DOHH2 (cell line): ENCODE data around the gene TNRC18.

ENCODE experiments used
- H3F3A ChIP-seq: fragments of 200-600 bp; sonication (generic), shearing (Covaris generic); 2 replicates; pipeline ENCODE4 v1.6.0; 2016; ENCODE audit warnings: antibody characterized with exemption, mild to moderate bottlenecking; ENCODE audit not compliant: control insufficient read depth, insufficient read depth
- H3K27ac ChIP-seq: fragments of 200-600 bp; sonication (generic); 2 replicates; pipeline ENCODE4 v1.5.1; 2014; ENCODE audit warnings: low read depth, mild to moderate bottlenecking, low read length, moderate library complexity
- H3K27me3 ChIP-seq: fragments of 200-600 bp; sonication (generic); 2 replicates; pipeline ENCODE4 v1.6.1; 2014; ENCODE audit warnings: mild to moderate bottlenecking, low read length, mixed read lengths; ENCODE audit not compliant: control insufficient read depth
- H3K36me3 ChIP-seq: fragments of 200-600 bp; sonication (generic); 2 replicates; pipeline ENCODE4 v1.6.1; 2014; ENCODE audit warnings: mild to moderate bottlenecking, low read length, moderate library complexity, mixed read lengths; ENCODE audit not compliant: control insufficient read depth
- H3K4me1 ChIP-seq: fragments of 200-600 bp; sonication (generic); 2 replicates; pipeline ENCODE4 v1.6.1; 2014; ENCODE audit warnings: mild to moderate bottlenecking, low read length, mixed read lengths; ENCODE audit not compliant: control insufficient read depth
- H3K4me2 ChIP-seq: fragments of 200-600 bp; sonication (generic); 2 replicates; pipeline ENCODE4 v1.6.0; 2014; ENCODE audit warnings: mild to moderate bottlenecking, low read length, moderate library complexity
- H3K4me3 ChIP-seq: fragments of 200-600 bp; sonication (generic); 2 replicates; pipeline ENCODE4 v1.5.1; 2014; ENCODE audit warnings: mild to moderate bottlenecking, low read length, mixed read lengths
- H3K79me2 ChIP-seq: fragments of 200-600 bp; sonication (generic); 2 replicates; pipeline ENCODE4 v1.6.1; 2014; ENCODE audit warnings: mild to moderate bottlenecking, low read length, mixed read lengths; ENCODE audit not compliant: control insufficient read depth
- H3K9me2 ChIP-seq: fragments of 200-600 bp; sonication (generic); replicated peaks from 2 replicates; pipeline ENCODE4 v1.6.1; 2014; ENCODE audit warnings: mild to moderate bottlenecking, low read length, mixed read lengths; ENCODE audit not compliant: control insufficient read depth
- H3K9me3 ChIP-seq: fragments of 200-600 bp; sonication (generic); 2 replicates; pipeline ENCODE4 v1.6.1; 2014; ENCODE audit warnings: antibody characterized with exemption, low read length, mixed read lengths; ENCODE audit not compliant: control insufficient read depth, insufficient read depth
- H4K20me1 ChIP-seq: fragments of 200-600 bp; sonication (generic); 2 replicates; pipeline ENCODE4 v1.6.0; 2014; ENCODE audit warnings: low read depth, mild to moderate bottlenecking, antibody characterized with exemption, low read length, moderate library complexity; ENCODE audit not compliant: control insufficient read depth, insufficient read depth
- EZH2phosphoT487 ChIP-seq: fragments of 200-600 bp; sonication (generic); IDR thresholded peaks from 2 replicates; pipeline ENCODE4 v1.6.1; 2017; ENCODE audit warnings: borderline replicate concordance, mild to moderate bottlenecking, antibody characterized with exemption, low read length, moderate library complexity, mixed read lengths
- TF ChIP-seq, protein P1 (sequence below): fragments of 200-600 bp; sonication (generic); IDR thresholded peaks from one replicate; pipeline ENCODE4 v1.5.1; 2014; ENCODE audit warnings: antibody characterized with exemption, mild to moderate bottlenecking, low read depth, low read length; ENCODE audit not compliant: poor library complexity, severe bottlenecking

TNRC18 gene

DNA sequence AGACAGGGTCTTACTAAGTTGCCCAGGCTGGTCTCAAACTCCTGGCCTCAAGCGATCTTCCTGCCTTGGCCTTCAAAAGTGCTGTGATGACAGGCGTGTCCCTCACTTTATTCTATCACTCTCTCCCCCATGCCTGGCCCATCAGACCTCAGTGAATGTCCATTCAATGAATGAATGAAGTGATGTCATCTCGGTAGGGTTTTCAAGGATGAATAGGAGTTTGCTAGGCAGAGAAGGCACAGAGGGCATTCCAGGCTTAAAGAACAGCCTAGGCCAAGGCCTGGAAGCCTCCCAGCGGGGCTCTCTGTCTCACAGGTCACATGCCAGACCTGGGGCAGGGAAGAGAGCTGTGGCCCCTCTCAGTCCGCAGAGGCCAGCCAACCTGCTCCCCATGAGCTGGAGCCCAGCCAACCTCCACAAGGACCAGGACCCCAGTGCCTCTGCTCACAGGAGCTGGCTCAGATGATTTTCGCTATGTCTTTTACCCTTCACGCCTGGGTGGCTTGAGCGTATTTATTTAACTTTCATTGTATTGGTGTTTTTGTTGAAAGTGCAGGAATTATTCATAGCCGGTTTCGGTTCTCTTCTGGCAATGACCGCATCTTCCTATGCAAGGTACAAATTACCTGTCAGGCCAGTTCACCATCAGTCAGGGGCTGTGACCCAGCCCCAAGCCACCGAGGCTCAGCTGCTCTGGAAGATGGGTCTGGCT is 11.8 kb upstream of the TNRC18 start:
- no peak overlapping the region for H3K4me3 ChIP-seq
- H3K27ac ChIP-seq = no peak overlapping the region
- no peaks in the 10 kb centered on the region for H3K9me2 ChIP-seq
- peak overlapping the region; percentile 22; the same call in 1 of the 2 replicates for H3K4me2 ChIP-seq
- H3K9me3 ChIP-seq = peaks cover 3% of the 10 kb centered on the region; the same call in 1 of the 2 replicates
- no peaks in the 10 kb centered on the region for H3K36me3 ChIP-seq
- no peaks in the 10 kb centered on the region for H3K79me2 ChIP-seq
- H3K27me3 ChIP-seq = peaks cover 26% of the 10 kb centered on the region
- 0 out of 2 replicates have a peak, but pooled peaks cover 5% of the 10 kb centered on the region for H4K20me1 ChIP-seq
- peaks cover 8% of the 10 kb centered on the region for H3K4me1 ChIP-seq
- no peak for TF ChIP-seq EZH2phosphoT487
- TF ChIP-seq, protein P1, sequence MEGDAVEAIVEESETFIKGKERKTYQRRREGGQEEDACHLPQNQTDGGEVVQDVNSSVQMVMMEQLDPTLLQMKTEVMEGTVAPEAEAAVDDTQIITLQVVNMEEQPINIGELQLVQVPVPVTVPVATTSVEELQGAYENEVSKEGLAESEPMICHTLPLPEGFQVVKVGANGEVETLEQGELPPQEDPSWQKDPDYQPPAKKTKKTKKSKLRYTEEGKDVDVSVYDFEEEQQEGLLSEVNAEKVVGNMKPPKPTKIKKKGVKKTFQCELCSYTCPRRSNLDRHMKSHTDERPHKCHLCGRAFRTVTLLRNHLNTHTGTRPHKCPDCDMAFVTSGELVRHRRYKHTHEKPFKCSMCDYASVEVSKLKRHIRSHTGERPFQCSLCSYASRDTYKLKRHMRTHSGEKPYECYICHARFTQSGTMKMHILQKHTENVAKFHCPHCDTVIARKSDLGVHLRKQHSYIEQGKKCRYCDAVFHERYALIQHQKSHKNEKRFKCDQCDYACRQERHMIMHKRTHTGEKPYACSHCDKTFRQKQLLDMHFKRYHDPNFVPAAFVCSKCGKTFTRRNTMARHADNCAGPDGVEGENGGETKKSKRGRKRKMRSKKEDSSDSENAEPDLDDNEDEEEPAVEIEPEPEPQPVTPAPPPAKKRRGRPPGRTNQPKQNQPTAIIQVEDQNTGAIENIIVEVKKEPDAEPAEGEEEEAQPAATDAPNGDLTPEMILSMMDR = no peak
- H3F3A ChIP-seq = no peaks in the 10 kb centered on the region

DNA sequence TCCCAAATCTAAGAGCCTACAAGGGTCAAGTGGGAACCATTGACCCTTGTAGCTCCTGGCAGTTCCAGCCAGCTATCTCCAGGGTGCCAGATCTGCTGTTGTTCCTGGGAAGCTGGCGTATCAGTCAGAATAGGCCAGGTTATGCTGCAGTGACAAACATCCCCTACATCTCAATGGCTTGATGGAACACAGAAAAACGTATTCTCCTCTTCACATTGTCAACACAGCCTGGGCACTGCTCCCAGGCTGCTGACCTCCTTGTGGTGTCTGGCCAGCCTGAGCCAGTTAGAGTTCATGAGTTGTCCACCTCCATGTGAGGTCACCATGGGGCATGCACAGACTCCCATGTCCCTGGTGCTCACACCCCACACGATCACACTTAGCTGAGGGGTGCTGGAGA is 9.5 kb upstream of the TNRC18 start:
- 0 out of 2 replicates have a peak, but pooled peaks cover 5% of the 10 kb centered on the region for H4K20me1 ChIP-seq
- H3K4me1 ChIP-seq = peaks cover 8% of the 10 kb centered on the region
- H3K79me2 ChIP-seq = no peaks in the 10 kb centered on the region
- H3F3A ChIP-seq = no peaks in the 10 kb centered on the region
- H3K36me3 ChIP-seq = no peaks in the 10 kb centered on the region
- TF ChIP-seq, protein P1 = no peak
- no peak for TF ChIP-seq EZH2phosphoT487
- no peak overlapping the region for H3K27ac ChIP-seq
- H3K9me2 ChIP-seq = no peaks in the 10 kb centered on the region
- H3K27me3 ChIP-seq = peaks cover 49% of the 10 kb centered on the region
- H3K4me2 ChIP-seq = no peak overlapping the region
- no peak overlapping the region for H3K4me3 ChIP-seq
- peaks cover 3% of the 10 kb centered on the region; the same call in 1 of the 2 replicates for H3K9me3 ChIP-seq

DNA sequence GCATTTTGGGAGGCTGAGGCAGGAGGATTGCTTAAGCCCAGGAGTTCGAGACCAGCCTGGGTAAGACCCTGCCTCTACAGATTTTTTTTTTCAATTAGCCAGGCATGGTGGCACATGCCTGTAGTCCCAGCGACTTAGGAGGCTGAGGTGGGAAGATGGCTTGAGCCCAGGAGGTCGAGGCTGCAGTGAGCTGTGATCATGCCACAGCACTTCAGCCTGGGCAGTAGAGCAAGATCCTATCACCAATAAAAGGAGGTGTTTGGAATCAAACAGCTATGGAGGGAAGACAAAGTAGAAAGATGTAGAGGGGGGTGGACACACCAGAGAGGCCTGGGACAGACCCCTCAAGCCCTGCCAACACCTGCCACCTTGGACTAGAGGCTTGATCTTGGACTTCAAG is 9.1 kb upstream of the TNRC18 start:
- H3K27me3 ChIP-seq = peaks cover 54% of the 10 kb centered on the region
- H3K79me2 ChIP-seq = no peaks in the 10 kb centered on the region
- no peaks in the 10 kb centered on the region for H3F3A ChIP-seq
- peaks cover 8% of the 10 kb centered on the region for H3K4me1 ChIP-seq
- no peak overlapping the region for H3K4me2 ChIP-seq
- H3K9me2 ChIP-seq = no peaks in the 10 kb centered on the region
- H4K20me1 ChIP-seq = 0 out of 2 replicates have a peak, but pooled peaks cover 5% of the 10 kb centered on the region
- H3K27ac ChIP-seq = no peak overlapping the region
- H3K36me3 ChIP-seq = no peaks in the 10 kb centered on the region
- H3K4me3 ChIP-seq = no peak overlapping the region
- no peak for TF ChIP-seq EZH2phosphoT487
- TF ChIP-seq, protein P1 = no peak
- peaks cover 3% of the 10 kb centered on the region; the same call in 1 of the 2 replicates for H3K9me3 ChIP-seq
